Loucy (cell line): ENCODE data around the gene SLC25A42.

Source experiments
- H2AFZ ChIP-seq: fragments of 200-600 bp; sonication (generic); 2 replicates; pipeline ENCODE4 v1.6.0; 2016; ENCODE audit warnings: antibody characterized with exemption, mild to moderate bottlenecking, low read length, moderate library complexity
- H3F3A ChIP-seq: fragments of 200-600 bp; 2 replicates; pipeline ENCODE4 v1.6.0; 2016; ENCODE audit warnings: antibody characterized with exemption, low read depth, mild to moderate bottlenecking
- H3K27me3 ChIP-seq: fragments of 200-600 bp; sonication (generic); 2 replicates; pipeline ENCODE4 v1.6.1; 2014; ENCODE audit warnings: low read length, mild to moderate bottlenecking; ENCODE audit not compliant: insufficient read depth, poor library complexity, severe bottlenecking
- H3K36me3 ChIP-seq: fragments of 200-600 bp; sonication (generic); 2 replicates; pipeline ENCODE4 v1.6.1; 2016; ENCODE audit warnings: low read length; ENCODE audit not compliant: insufficient read depth
- H3K4me1 ChIP-seq: fragments of 200-600 bp; sonication (generic); 2 replicates; pipeline ENCODE4 v1.5.1; 2014; ENCODE audit warnings: low read length, mild to moderate bottlenecking; ENCODE audit not compliant: insufficient read depth, poor library complexity, severe bottlenecking
- H3K4me2 ChIP-seq: fragments of 200-600 bp; sonication (generic); 2 replicates; pipeline ENCODE4 v1.6.0; 2014; ENCODE audit warnings: antibody characterized with exemption, low read length, low read depth, mild to moderate bottlenecking; ENCODE audit not compliant: poor library complexity, severe bottlenecking
- H3K4me3 ChIP-seq: fragments of 200-600 bp; sonication (generic); 2 replicates; pipeline ENCODE4 v1.5.1; 2014; ENCODE audit warnings: low read length, mild to moderate bottlenecking, mixed read lengths; ENCODE audit not compliant: poor library complexity, severe bottlenecking
- H3K79me2 ChIP-seq: fragments of 200-600 bp; sonication (generic); 2 replicates; pipeline ENCODE4 v1.6.1; 2014; ENCODE audit warnings: low read length; ENCODE audit not compliant: insufficient read depth
- H3K9ac ChIP-seq: fragments of 200-600 bp; sonication (generic); 2 replicates; pipeline ENCODE4 v1.6.0; 2014; ENCODE audit warnings: mild to moderate bottlenecking, low read depth, low read length, moderate library complexity; ENCODE audit not compliant: poor library complexity, severe bottlenecking
- H3K9me2 ChIP-seq: fragments of 200-600 bp; sonication (generic); replicated peaks from 2 replicates; pipeline ENCODE4 v1.6.1; 2016; ENCODE audit warnings: low read depth, low read length, mixed read lengths
- H3K9me3 ChIP-seq: fragments of 200-600 bp; sonication (generic); 2 replicates; pipeline ENCODE4 v1.6.1; 2014; ENCODE audit warnings: mild to moderate bottlenecking, antibody characterized with exemption, low read length, low read depth; ENCODE audit not compliant: insufficient read depth
- H4K20me1 ChIP-seq: fragments of 200-600 bp; sonication (generic); 2 replicates; pipeline ENCODE4 v1.6.0; 2014; ENCODE audit warnings: antibody characterized with exemption, low read length, mild to moderate bottlenecking; ENCODE audit not compliant: insufficient read depth, poor library complexity, severe bottlenecking
- EZH2phosphoT487 ChIP-seq: fragments of 200-600 bp; IDR thresholded peaks from 2 replicates; pipeline ENCODE4 v1.6.1; 2018; ENCODE audit warnings: antibody characterized with exemption, mild to moderate bottlenecking, moderate library complexity, borderline replicate concordance
- TF ChIP-seq, protein P1 (sequence below): fragments of 200-600 bp; sonication (generic); conservative IDR thresholded peaks from 2 replicates; pipeline ENCODE4 v1.5.1; 2014; ENCODE audit warnings: mild to moderate bottlenecking, antibody characterized with exemption, low read length

SLC25A42 gene

DNA sequence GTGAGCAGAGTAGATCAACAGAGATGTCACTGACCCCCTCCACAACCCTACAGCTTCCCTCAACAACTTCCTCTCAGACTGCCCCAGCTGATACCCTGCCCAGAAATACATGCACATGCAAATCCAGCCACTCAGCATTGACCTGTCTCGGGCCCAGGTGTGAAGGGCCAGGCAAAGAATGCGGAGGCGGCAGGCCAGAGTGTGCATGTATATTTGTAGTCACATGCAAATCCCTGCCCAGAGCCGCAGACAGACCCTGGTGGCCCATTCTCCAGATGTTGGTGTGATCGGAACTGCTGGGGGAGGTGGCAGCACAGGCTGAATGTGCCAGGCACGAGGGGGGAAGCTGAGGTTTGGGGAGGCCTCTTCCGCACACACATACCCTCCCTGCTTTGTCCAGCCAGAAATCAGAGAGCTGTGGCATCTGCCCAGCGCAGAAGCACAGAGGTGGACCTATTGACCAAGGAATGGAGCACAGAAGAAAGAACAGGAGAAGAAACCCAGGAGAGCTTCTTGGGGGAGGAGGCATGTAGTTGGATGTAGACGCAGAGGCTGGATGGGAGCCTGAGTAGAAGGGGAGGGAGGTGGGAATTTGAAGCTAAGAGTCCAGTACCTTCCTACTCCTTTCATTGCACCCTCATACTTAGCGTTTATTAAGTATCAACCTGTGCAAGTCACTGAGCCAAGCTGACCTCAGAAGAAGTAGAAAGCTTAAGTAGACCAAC, 91.9 kb downstream of the SLC25A42 start:
- TF ChIP-seq EZH2phosphoT487: no peak
- TF ChIP-seq, protein P1, sequence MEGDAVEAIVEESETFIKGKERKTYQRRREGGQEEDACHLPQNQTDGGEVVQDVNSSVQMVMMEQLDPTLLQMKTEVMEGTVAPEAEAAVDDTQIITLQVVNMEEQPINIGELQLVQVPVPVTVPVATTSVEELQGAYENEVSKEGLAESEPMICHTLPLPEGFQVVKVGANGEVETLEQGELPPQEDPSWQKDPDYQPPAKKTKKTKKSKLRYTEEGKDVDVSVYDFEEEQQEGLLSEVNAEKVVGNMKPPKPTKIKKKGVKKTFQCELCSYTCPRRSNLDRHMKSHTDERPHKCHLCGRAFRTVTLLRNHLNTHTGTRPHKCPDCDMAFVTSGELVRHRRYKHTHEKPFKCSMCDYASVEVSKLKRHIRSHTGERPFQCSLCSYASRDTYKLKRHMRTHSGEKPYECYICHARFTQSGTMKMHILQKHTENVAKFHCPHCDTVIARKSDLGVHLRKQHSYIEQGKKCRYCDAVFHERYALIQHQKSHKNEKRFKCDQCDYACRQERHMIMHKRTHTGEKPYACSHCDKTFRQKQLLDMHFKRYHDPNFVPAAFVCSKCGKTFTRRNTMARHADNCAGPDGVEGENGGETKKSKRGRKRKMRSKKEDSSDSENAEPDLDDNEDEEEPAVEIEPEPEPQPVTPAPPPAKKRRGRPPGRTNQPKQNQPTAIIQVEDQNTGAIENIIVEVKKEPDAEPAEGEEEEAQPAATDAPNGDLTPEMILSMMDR: no peak
- no peaks in the 10 kb centered on the region for H3K27me3 ChIP-seq
- no peaks in the 10 kb centered on the region for H3K4me1 ChIP-seq
- no peak overlapping the region for H3K4me2 ChIP-seq
- no peaks in the 10 kb centered on the region for H4K20me1 ChIP-seq
- H3K9me3 ChIP-seq: no peaks in the 10 kb centered on the region
- H3K9ac ChIP-seq: no peak overlapping the region
- no peak overlapping the region for H3K4me3 ChIP-seq
- no peaks in the 10 kb centered on the region for H3K79me2 ChIP-seq
- no peaks in the 10 kb centered on the region for H3K36me3 ChIP-seq
- H3F3A ChIP-seq: no peaks in the 10 kb centered on the region
- no peak overlapping the region for H2AFZ ChIP-seq
- H3K9me2 ChIP-seq: no peaks in the 10 kb centered on the region

DNA sequence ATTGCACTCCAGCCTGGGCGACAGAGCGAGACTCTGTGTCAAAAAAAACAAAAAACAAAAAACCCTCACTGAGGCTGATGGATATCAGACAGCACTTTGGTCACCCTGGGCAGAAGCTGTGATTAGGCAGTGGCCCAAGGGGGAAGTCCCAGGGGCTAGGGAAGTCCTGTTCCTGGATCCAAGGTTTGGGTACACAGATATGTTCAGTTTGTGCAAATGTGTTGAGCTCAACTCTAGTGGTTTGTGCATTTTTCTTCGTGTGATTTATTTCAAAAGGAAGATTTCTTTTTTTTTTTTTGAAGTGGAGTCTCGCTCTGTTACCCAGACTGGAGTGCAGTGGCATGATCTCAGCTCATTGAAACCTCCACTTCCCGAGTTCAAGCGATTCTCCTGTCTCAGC, 94.0 kb downstream of the SLC25A42 start:
- no peak overlapping the region for H3K9ac ChIP-seq
- no peak for TF ChIP-seq EZH2phosphoT487
- TF ChIP-seq, protein P1: no peak
- no peaks in the 10 kb centered on the region for H4K20me1 ChIP-seq
- no peaks in the 10 kb centered on the region for H3K4me1 ChIP-seq
- H3K9me2 ChIP-seq: no peaks in the 10 kb centered on the region
- no peaks in the 10 kb centered on the region for H3K9me3 ChIP-seq
- no peak overlapping the region for H3K4me2 ChIP-seq
- no peak overlapping the region for H3K4me3 ChIP-seq
- no peaks in the 10 kb centered on the region for H3K79me2 ChIP-seq
- no peaks in the 10 kb centered on the region for H3K36me3 ChIP-seq
- H3K27me3 ChIP-seq: no peaks in the 10 kb centered on the region
- H3F3A ChIP-seq: no peaks in the 10 kb centered on the region
- no peak overlapping the region for H2AFZ ChIP-seq

DNA sequence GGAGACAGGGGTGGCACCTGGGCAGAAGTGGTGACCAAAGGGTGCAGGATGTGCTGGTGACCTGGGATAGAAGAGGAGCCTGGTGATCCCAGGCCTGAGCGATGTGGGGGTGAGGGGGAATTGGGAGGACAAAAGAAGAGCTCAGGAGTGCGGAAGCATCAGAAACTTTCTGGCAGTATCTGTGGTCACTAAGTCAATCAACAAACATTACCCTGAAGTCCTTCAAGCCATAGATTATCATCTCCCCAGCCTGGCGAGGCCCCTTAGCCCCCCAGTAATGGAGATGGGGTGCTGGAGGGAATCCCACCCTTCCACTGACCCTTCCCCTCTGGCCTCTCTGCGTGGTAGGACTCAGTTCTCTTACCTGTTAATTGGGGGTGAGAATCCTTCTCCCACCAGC, 95.7 kb downstream of the SLC25A42 start:
- H3K9me2 ChIP-seq: no peaks in the 10 kb centered on the region
- H3K9ac ChIP-seq: no peak overlapping the region
- H3K27me3 ChIP-seq: no peaks in the 10 kb centered on the region
- no peaks in the 10 kb centered on the region for H3F3A ChIP-seq
- no peak overlapping the region for H2AFZ ChIP-seq
- no peak for TF ChIP-seq EZH2phosphoT487
- TF ChIP-seq, protein P1: no peak
- H4K20me1 ChIP-seq: no peaks in the 10 kb centered on the region
- no peaks in the 10 kb centered on the region for H3K36me3 ChIP-seq
- no peak overlapping the region for H3K4me3 ChIP-seq
- H3K79me2 ChIP-seq: no peaks in the 10 kb centered on the region
- H3K4me2 ChIP-seq: no peak overlapping the region
- H3K9me3 ChIP-seq: no peaks in the 10 kb centered on the region
- H3K4me1 ChIP-seq: no peaks in the 10 kb centered on the region
